PC-9 (cell line): ENCODE measurements around the gene TLE3. TPM values are rescaled to one million over a fixed set of nuclear protein-coding genes. Genes with fewer than 3 reads are reported as not detected.

Source experiments
- BruUV-seq: library from RNA; stranded (reverse); fragments of 400-500 nt; replicated peaks from 2 replicates; lab custom pipeline; 2021; lab: Mats Ljungman, UMichigan
- CTCF ChIA-PET: fragments of 300-600 bp; sonication (Branson Sonifier 250); formaldehyde crosslinking; loops from one replicate; lab custom pipeline; 2022; ENCODE audit warnings: antibody characterized with exemption; lab: Charles Lee
- POLR2A ChIA-PET: fragments of 300-600 bp; sonication (Branson Sonifier 250); formaldehyde crosslinking; loops from one replicate; lab custom pipeline; 2022; ENCODE audit warnings: antibody characterized with exemption; ENCODE audit not compliant: unreplicated experiment; lab: Charles Lee
- DNase-seq, 2 experiments: peaks; one replicate each; pipeline versions ENCODE4 v3.0.0 to v3.0.0-alpha.2; 2015 to 2022; ENCODE audit warnings: mixed read lengths in 1 of 2
- H2AFZ ChIP-seq: fragments of 200-600 bp; sonication (generic); 2 replicates; pipeline ENCODE4 v1.8.1; 2017; ENCODE audit warnings: antibody characterized with exemption
- H3F3A ChIP-seq: fragments of 200-600 bp; sonication (generic); 2 replicates; pipeline ENCODE4 v1.8.1; 2017; ENCODE audit warnings: antibody characterized with exemption, mild to moderate bottlenecking, low read depth; ENCODE audit not compliant: insufficient read depth
- H3K27ac ChIP-seq: fragments of 200-600 bp; sonication (generic); 2 replicates; pipeline ENCODE4 v1.6.1; 2016; ENCODE audit warnings: mixed run types
- H3K27me3 ChIP-seq: fragments of 200-600 bp; sonication (generic); 2 replicates; pipeline ENCODE4 v1.6.1; 2016; ENCODE audit warnings: low read depth, mixed run types; ENCODE audit not compliant: insufficient read depth
- H3K36me3 ChIP-seq: fragments of 200-600 bp; sonication (generic); 2 replicates; pipeline ENCODE4 v1.6.1; 2016; ENCODE audit warnings: low read depth, mixed run types
- H3K4me1 ChIP-seq: fragments of 200-600 bp; sonication (generic); replicated peaks from 2 replicates; pipeline ENCODE4 v1.6.1; 2016; ENCODE audit warnings: mixed run types; ENCODE audit not compliant: insufficient read depth
- H3K4me2 ChIP-seq: fragments of 200-600 bp; sonication (generic); 2 replicates; pipeline ENCODE4 v1.6.1; 2017; ENCODE audit warnings: mixed run types
- H3K4me3 ChIP-seq: fragments of 200-600 bp; sonication (generic); 2 replicates; pipeline ENCODE4 v1.6.1; 2016; ENCODE audit warnings: mixed run types
- H3K79me2 ChIP-seq: fragments of 200-600 bp; sonication (generic); 2 replicates; pipeline ENCODE4 v1.6.1; 2017; ENCODE audit warnings: low read depth, mixed run types
- H3K9me2 ChIP-seq: fragments of 200-600 bp; sonication (generic); 2 replicates; pipeline ENCODE4 v1.8.1; 2017; ENCODE audit warnings: mild to moderate bottlenecking; ENCODE audit not compliant: insufficient read depth
- H3K9me3 ChIP-seq: fragments of 200-600 bp; sonication (generic); 2 replicates; pipeline ENCODE4 v1.8.1; 2016; ENCODE audit warnings: low read depth; ENCODE audit not compliant: insufficient read depth
- H4K20me1 ChIP-seq: fragments of 200-600 bp; sonication (generic); 2 replicates; pipeline ENCODE4 v1.8.1; 2017; ENCODE audit not compliant: insufficient read depth
- EZH2 ChIP-seq: fragments of 200-600 bp; sonication (generic); IDR thresholded peaks from 2 replicates; pipeline ENCODE4 v1.8.0; 2017; ENCODE audit warnings: antibody characterized with exemption, low read depth
- intact Hi-C: fragments of 100-400 bp; cut with micrococcal nuclease; formaldehyde crosslinking; loops from one replicate; pipeline ENCODE4 v1.10.0; 2022; ENCODE audit not compliant: unreplicated experiment
- total RNA-seq: library from RNA; stranded (reverse); gene quantifications from 2 replicates; pipeline ENCODE4 v1.2.3, GENCODE V29; 2021
- TF ChIP-seq, protein P1 (sequence below): fragments of 200-600 bp; sonication (generic); conservative IDR thresholded peaks from 2 replicates; pipeline ENCODE4 v1.6.1; 2017; ENCODE audit warnings: mixed run types, antibody characterized with exemption, mild to moderate bottlenecking, moderate library complexity

TLE3 gene
- total RNA-seq, 1 experiment from 2014 or later: 51.3 TPM

DNA sequence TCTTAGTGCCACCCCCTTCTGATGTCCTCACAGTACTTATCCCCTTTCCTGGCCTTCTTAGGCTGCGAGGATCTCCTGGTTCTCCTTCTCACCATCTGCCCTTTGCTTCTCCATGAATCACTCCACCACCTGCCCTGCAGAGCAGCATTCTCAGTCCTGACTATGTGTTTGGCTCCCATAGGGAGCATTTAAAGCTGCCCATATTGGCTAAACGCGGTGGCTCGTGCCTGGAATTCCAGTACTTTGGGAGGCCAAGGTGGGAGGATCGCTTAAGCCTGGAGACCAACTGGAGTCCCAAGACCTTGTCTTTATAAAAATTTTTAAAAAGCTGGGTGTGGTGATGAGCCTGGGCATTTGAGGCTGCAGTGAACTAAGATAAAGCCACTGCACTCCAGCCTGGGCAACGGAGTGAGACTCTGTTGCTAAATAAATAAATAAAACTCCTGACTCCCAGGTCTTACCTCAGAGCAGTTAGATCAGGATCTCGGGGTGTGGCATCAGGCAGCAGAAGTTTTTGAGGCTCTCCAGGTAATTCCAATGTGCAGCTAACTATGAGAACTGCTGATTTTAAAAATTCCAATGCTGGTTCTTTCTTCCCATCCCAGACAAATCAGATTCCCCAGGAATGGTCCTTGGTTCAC, 36.2 kb upstream of the TLE3 start:
- no peaks in the 10 kb centered on the region; the same call in 1 of the 2 replicates for H3K4me1 ChIP-seq
- BruUV-seq: no TSS peak
- H3K79me2 ChIP-seq: no peaks in the 10 kb centered on the region
- no peaks in the 10 kb centered on the region for H4K20me1 ChIP-seq
- no peak overlapping the region for H3K27ac ChIP-seq
- no peak overlapping the region for H3K4me2 ChIP-seq
- H3K27me3 ChIP-seq: no peaks in the 10 kb centered on the region
- no peaks in the 10 kb centered on the region for H3K9me3 ChIP-seq
- no peak overlapping the region for H2AFZ ChIP-seq
- no peak for DNase-seq
- TF ChIP-seq, protein P1, sequence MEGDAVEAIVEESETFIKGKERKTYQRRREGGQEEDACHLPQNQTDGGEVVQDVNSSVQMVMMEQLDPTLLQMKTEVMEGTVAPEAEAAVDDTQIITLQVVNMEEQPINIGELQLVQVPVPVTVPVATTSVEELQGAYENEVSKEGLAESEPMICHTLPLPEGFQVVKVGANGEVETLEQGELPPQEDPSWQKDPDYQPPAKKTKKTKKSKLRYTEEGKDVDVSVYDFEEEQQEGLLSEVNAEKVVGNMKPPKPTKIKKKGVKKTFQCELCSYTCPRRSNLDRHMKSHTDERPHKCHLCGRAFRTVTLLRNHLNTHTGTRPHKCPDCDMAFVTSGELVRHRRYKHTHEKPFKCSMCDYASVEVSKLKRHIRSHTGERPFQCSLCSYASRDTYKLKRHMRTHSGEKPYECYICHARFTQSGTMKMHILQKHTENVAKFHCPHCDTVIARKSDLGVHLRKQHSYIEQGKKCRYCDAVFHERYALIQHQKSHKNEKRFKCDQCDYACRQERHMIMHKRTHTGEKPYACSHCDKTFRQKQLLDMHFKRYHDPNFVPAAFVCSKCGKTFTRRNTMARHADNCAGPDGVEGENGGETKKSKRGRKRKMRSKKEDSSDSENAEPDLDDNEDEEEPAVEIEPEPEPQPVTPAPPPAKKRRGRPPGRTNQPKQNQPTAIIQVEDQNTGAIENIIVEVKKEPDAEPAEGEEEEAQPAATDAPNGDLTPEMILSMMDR: no peak
- TF ChIP-seq EZH2: no peak
- ChIA-PET POLR2A (no interaction called here), CTCF (no interaction called here)
- intact Hi-C loops: no loop called here
- H3K4me3 ChIP-seq: no peak overlapping the region
- H3K36me3 ChIP-seq: no peaks in the 10 kb centered on the region
- no peaks in the 10 kb centered on the region for H3F3A ChIP-seq
- no peaks in the 10 kb centered on the region for H3K9me2 ChIP-seq

DNA sequence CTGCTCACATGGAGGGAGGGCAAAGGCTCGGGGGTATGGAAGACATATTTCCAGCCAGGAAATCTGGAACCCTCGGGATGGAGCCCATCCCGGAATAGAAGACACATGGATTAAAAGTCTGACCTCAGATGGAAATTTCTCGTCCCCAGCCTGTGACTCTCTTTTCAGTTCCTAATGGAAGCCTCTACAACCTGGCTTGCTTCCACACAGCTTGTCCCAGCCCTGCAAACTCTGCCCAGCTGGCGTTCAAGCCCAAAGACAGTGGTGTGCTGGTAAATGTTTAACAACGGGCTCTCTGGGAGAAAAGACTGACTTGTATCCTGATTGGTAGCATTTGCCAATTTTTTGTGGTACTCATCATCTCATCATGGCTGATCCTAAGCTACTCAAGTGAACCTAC, 35.6 kb upstream of the TLE3 start:
- no TSS peak for BruUV-seq
- Histone ChIP-seq H2AFZ (no peak overlapping the region), H3K27me3 (no peaks in the 10 kb centered on the region), H3K4me1 (peaks cover 3% of the 10 kb centered on the region), H3K4me3 (no peak overlapping the region), H3K9me3 (no peaks in the 10 kb centered on the region), H3K36me3 (no peaks in the 10 kb centered on the region), H3K27ac (no peak overlapping the region), H3K79me2 (no peaks in the 10 kb centered on the region), H3F3A (no peaks in the 10 kb centered on the region), H3K9me2 (no peaks in the 10 kb centered on the region), H3K4me2 (no peak overlapping the region), H4K20me1 (no peaks in the 10 kb centered on the region)
- intact Hi-C loops: no loop called here
- POLR2A ChIA-PET: no interaction called here
- CTCF ChIA-PET: no interaction called here
- DNase-seq: no peak
- TF ChIP-seq, protein P1: no peak
- no peak for TF ChIP-seq EZH2

DNA sequence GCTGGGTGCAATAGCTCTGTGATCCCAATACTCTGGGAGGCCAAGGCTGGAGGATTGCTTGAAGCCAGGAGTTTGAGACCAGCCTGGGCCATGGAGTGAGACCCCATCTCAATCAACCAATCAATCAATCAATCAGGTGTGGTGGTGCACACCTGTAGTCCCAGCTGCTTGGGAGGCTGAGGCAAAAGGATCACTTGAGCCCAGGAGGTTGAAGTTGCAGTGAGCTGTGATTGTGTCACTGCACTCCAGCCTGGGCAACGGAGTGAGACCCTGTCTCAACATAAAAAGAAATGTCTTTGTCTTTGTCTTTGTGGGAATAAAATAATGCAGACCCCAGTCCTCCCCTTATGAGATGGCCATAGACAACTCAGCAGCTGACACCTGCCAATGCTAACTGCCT, 34.9 kb upstream of the TLE3 start:
- H3K4me2 ChIP-seq: no peak overlapping the region
- intact Hi-C loops: no loop called here
- no peaks in the 10 kb centered on the region for H3K36me3 ChIP-seq
- no peaks in the 10 kb centered on the region for H3K9me3 ChIP-seq
- H3K4me1 ChIP-seq: peaks cover 10% of the 10 kb centered on the region
- H3K27ac ChIP-seq: no peak overlapping the region
- H3K27me3 ChIP-seq: no peaks in the 10 kb centered on the region
- DNase-seq: no peak
- H3K79me2 ChIP-seq: no peaks in the 10 kb centered on the region
- H3K4me3 ChIP-seq: no peak overlapping the region
- H4K20me1 ChIP-seq: no peaks in the 10 kb centered on the region
- peaks cover 5% of the 10 kb centered on the region; the same call in 1 of the 2 replicates for H3F3A ChIP-seq
- ChIA-PET POLR2A (no interaction called here), CTCF (interaction anchor here (0.6 kb wide), 1 partner anchor 31 kb away, joined by 6 read pairs; no protein-coding TSS in a partner anchor)
- H3K9me2 ChIP-seq: no peaks in the 10 kb centered on the region
- no peak overlapping the region for H2AFZ ChIP-seq
- no peak for TF ChIP-seq EZH2
- TF ChIP-seq, protein P1: no peak
- no TSS peak for BruUV-seq
